ENCODE results near the gene FABP7.
"Not testable (repeated sequence)": the region's sequence is repeated elsewhere in the genome, so short reads cannot be mapped to it uniquely, and the experiment has no call there.

The FABP7 gene

GRCh38 chr6:122779667-122780066 is at the start of gene FABP7:
FABP7 (plus strand) TSS chr6:122779716; CDS start chr6:122779795, 79 bp downstream.
- no peak for DNase-seq (ENCODE audit: low spot score)

- DNase-seq (ENCODE audit: low spot score): no peak
Measured at GRCh38 chr6:122730334-122730733, 49.2 kb upstream of the FABP7 start.

- DNase-seq (ENCODE audit: low spot score): peak; percentile 33
Measured at GRCh38 chr6:122730775-122731386, 48.6 kb upstream of the FABP7 start.

- no peak for DNase-seq (ENCODE audit: low spot score)
Measured at GRCh38 chr6:122733259-122733658, 46.3 kb upstream of the FABP7 start.

GRCh38 chr6:122734529-122735395 is 44.8 kb upstream of the FABP7 start:
- DNase-seq (ENCODE audit: low spot score): no peak

GRCh38 chr6:122735582-122735981 is 43.9 kb upstream of the FABP7 start:
- DNase-seq (ENCODE audit: low spot score): no peak

- DNase-seq (ENCODE audit: low spot score): no peak
Measured at GRCh38 chr6:122736163-122736562, 43.4 kb upstream of the FABP7 start.

- no peak for DNase-seq (ENCODE audit: low spot score)
Measured at GRCh38 chr6:122736616-122737015, 42.9 kb upstream of the FABP7 start.

GRCh38 chr6:122740091-122740490 is 39.4 kb upstream of the FABP7 start:
- no peak for DNase-seq (ENCODE audit: low spot score)

GRCh38 chr6:122740936-122741335 is 38.6 kb upstream of the FABP7 start:
- no peak for DNase-seq (ENCODE audit: low spot score)

GRCh38 chr6:122744247-122744646 is 35.3 kb upstream of the FABP7 start:
- not testable (repeated sequence) for DNase-seq (ENCODE audit: low spot score)

GRCh38 chr6:122744856-122745255 is 34.7 kb upstream of the FABP7 start:
- DNase-seq (ENCODE audit: low spot score): not testable (repeated sequence)

- no peak for DNase-seq (ENCODE audit: low spot score)
Measured at GRCh38 chr6:122746688-122747087, 32.8 kb upstream of the FABP7 start.

- DNase-seq (ENCODE audit: low spot score): no peak
Measured at GRCh38 chr6:122747573-122747972, 31.9 kb upstream of the FABP7 start.

- not testable (repeated sequence) for DNase-seq (ENCODE audit: low spot score)
Measured at GRCh38 chr6:122748945-122749344, 30.6 kb upstream of the FABP7 start.

- DNase-seq (ENCODE audit: low spot score): peak; percentile 32
Measured at GRCh38 chr6:122749451-122750050, 30.0 kb upstream of the FABP7 start.

- no peak for DNase-seq (ENCODE audit: low spot score)
Measured at GRCh38 chr6:122751326-122751725, 28.2 kb upstream of the FABP7 start.

GRCh38 chr6:122752459-122752858 is 27.1 kb upstream of the FABP7 start:
- no peak for DNase-seq (ENCODE audit: low spot score)

GRCh38 chr6:122753000-122753687 is 26.4 kb upstream of the FABP7 start:
- DNase-seq (ENCODE audit: low spot score): no peak

GRCh38 chr6:122753688-122754056 is 25.8 kb upstream of the FABP7 start:
- DNase-seq (ENCODE audit: low spot score): no peak

GRCh38 chr6:122754191-122754731 is 25.3 kb upstream of the FABP7 start:
- DNase-seq (ENCODE audit: low spot score): no peak

- no peak for DNase-seq (ENCODE audit: low spot score)
Measured at GRCh38 chr6:122755901-122756300, 23.6 kb upstream of the FABP7 start.

Data from SW480 (cell line).